ENCODE results near the gene ZFX.

DNA sequence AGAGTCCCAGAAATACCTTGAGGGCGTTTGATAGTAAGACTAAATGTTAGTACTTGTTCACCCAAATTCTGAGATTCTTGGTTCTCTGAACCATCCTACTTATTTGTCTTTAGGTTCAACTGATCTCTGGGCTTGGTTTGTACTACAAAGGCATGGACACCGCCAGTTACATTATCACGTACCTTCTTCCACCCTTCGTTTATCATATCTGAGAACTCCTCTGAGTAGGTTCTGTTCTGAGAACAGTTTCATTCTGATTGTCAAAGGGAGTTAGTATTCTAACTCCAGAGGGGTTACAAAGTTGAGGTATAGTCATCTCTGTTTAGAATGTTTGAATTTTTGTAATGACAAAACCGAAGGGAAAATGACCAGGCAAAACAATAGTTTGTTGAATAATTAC is 19.3 kb downstream of the ZFX start:
- TF ChIP-seq, protein P1, sequence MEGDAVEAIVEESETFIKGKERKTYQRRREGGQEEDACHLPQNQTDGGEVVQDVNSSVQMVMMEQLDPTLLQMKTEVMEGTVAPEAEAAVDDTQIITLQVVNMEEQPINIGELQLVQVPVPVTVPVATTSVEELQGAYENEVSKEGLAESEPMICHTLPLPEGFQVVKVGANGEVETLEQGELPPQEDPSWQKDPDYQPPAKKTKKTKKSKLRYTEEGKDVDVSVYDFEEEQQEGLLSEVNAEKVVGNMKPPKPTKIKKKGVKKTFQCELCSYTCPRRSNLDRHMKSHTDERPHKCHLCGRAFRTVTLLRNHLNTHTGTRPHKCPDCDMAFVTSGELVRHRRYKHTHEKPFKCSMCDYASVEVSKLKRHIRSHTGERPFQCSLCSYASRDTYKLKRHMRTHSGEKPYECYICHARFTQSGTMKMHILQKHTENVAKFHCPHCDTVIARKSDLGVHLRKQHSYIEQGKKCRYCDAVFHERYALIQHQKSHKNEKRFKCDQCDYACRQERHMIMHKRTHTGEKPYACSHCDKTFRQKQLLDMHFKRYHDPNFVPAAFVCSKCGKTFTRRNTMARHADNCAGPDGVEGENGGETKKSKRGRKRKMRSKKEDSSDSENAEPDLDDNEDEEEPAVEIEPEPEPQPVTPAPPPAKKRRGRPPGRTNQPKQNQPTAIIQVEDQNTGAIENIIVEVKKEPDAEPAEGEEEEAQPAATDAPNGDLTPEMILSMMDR (IDR thresholded peaks at IDR 0.05; ENCODE audit: insufficient read depth, low read length), result no peak
- TF ChIP-seq POLR2AphosphoS5 (IDR thresholded peaks at IDR 0.05; ENCODE audit: low read depth) (no peak), GABPA (IDR thresholded peaks at IDR 0.05; ENCODE audit: low read depth) (no peak), REST (IDR thresholded peaks at IDR 0.05; ENCODE audit: insufficient replicate concordance, low read depth) (no peak), SPI1 (IDR thresholded peaks at IDR 0.05; ENCODE audit: borderline replicate concordance, low read depth) (no peak)

All from HL-60 (cell line).